GM23248 (cell line): ENCODE measurements around the gene OTOGL. TPM values are rescaled to one million over a fixed set of nuclear protein-coding genes. Genes with fewer than 3 reads are reported as not detected.

Experiments
- DNase-seq: peaks from one replicate; pipeline ENCODE4 v3.0.0-alpha.2; 2015
- H2AFZ ChIP-seq: fragments of 200-600 bp; sonication (generic); 2 replicates; pipeline ENCODE4 v1.6.1; 2016; ENCODE audit warnings: antibody characterized with exemption
- H3F3A ChIP-seq: fragments of 200-600 bp; sonication (generic); 2 replicates; pipeline ENCODE4 v1.6.1; 2016; ENCODE audit warnings: mild to moderate bottlenecking, antibody characterized with exemption, mixed run types; ENCODE audit not compliant: insufficient read depth
- H3K27ac ChIP-seq: fragments of 200-600 bp; sonication (generic); 2 replicates; pipeline ENCODE4 v1.5.1; 2016; ENCODE audit warnings: mild to moderate bottlenecking
- H3K27me3 ChIP-seq: fragments of 200-600 bp; sonication (generic); replicated peaks from 2 replicates; pipeline ENCODE4 v1.6.1; 2016; ENCODE audit warnings: mild to moderate bottlenecking; ENCODE audit not compliant: insufficient read depth
- H3K36me3 ChIP-seq: fragments of 200-600 bp; sonication (generic); 2 replicates; pipeline ENCODE4 v1.6.1; 2016; ENCODE audit warnings: low read depth, mild to moderate bottlenecking
- H3K4me1 ChIP-seq: fragments of 200-600 bp; sonication (generic); 2 replicates; pipeline ENCODE4 v1.6.1; 2016; ENCODE audit warnings: mild to moderate bottlenecking; ENCODE audit not compliant: insufficient read depth
- H3K4me2 ChIP-seq: fragments of 200-600 bp; sonication (generic); one replicate; pipeline ENCODE4 v1.6.1; 2016; ENCODE audit warnings: mild to moderate bottlenecking; ENCODE audit not compliant: unreplicated experiment
- H3K4me3 ChIP-seq: fragments of 200-600 bp; sonication (generic); 2 replicates; pipeline ENCODE4 v1.5.1; 2016; ENCODE audit warnings: mild to moderate bottlenecking
- H3K79me2 ChIP-seq: fragments of 200-600 bp; sonication (generic); 2 replicates; pipeline ENCODE4 v1.6.1; 2016; ENCODE audit warnings: mild to moderate bottlenecking; ENCODE audit not compliant: insufficient read depth
- H3K9ac ChIP-seq: fragments of 200-600 bp; sonication (generic); 2 replicates; pipeline ENCODE4 v1.6.1; 2016; ENCODE audit warnings: mild to moderate bottlenecking
- H3K9me2 ChIP-seq: fragments of 200-600 bp; sonication (generic); 2 replicates; pipeline ENCODE4 v1.6.1; 2016; ENCODE audit warnings: mixed run types, mild to moderate bottlenecking, moderate library complexity; ENCODE audit not compliant: insufficient read depth
- H3K9me3 ChIP-seq: fragments of 200-600 bp; sonication (generic); one replicate; pipeline ENCODE4 v1.6.1; 2017; ENCODE audit warnings: low read depth
- H4K20me1 ChIP-seq: fragments of 200-600 bp; sonication (generic); 2 replicates; pipeline ENCODE4 v1.6.0; 2016; ENCODE audit not compliant: insufficient read depth
- EZH2 ChIP-seq: fragments of 200-600 bp; sonication (generic); IDR thresholded peaks from 2 replicates; pipeline ENCODE4 v1.6.1; 2018; ENCODE audit warnings: antibody characterized with exemption, mild to moderate bottlenecking; ENCODE audit not compliant: insufficient read depth, poor library complexity, severe bottlenecking
- EZH2phosphoT487 ChIP-seq: fragments of 200-600 bp; sonication (generic); IDR thresholded peaks from 2 replicates; pipeline ENCODE4 v1.6.1; 2018; ENCODE audit warnings: antibody characterized with exemption, moderate library complexity, mild to moderate bottlenecking, low read depth; ENCODE audit not compliant: insufficient read depth
- WGBS, 2 experiments: methylation state at CpG; one replicate each; pipeline ENCODE4 v1.1.6; 2015 to 2017; ENCODE audit warnings: low lambda C conversion rate in 2 of 2, low coverage in 1 of 2; ENCODE audit errors: missing lambda C conversion rate in 2 of 2; 5-methylcytosine and 5-hydroxymethylcytosine counted together
- in situ Hi-C: fragments of 300-500 bp; cut with MboI; formaldehyde crosslinking; loops from 2 replicates; pipeline ENCODE4 v1.15.0; 2020
- polyA plus RNA-seq: library from polyadenylated mRNA; unstranded; fragments of >200 nt; fragmentation: Nextera tagmentation; extraction: Ambion mirVana; gene quantifications from 2 replicates; pipeline ENCODE4 v1.2.1, GENCODE V29; 2016
- total RNA-seq: library from RNA; depleted of rRNA; stranded (reverse); fragments of >200 nt; shearing (Covaris generic); gene quantifications from 2 replicates; pipeline ENCODE4 v1.2.3, GENCODE V29; 2014

The OTOGL gene
- total and polyA plus RNA-seq, 2 experiments from 2014 or later, result under 0.01 to 0.09 TPM

GRCh38 chr12:80188576-80188975 is 89.2 kb downstream of the OTOGL start:
- no peaks in the 10 kb centered on the region for H3K9me2 ChIP-seq
- H3K4me3 ChIP-seq, result no peak overlapping the region
- H4K20me1 ChIP-seq, result no peaks in the 10 kb centered on the region
- DNase-seq, result no peak
- TF ChIP-seq EZH2, result no peak
- no peak for TF ChIP-seq EZH2phosphoT487
- peak overlapping the region; percentile 60 for H3K27ac ChIP-seq
- no peaks in the 10 kb centered on the region for H3K27me3 ChIP-seq
- peaks cover 47% of the 10 kb centered on the region for H3F3A ChIP-seq
- H3K9ac ChIP-seq, result no peak overlapping the region
- H3K4me2 ChIP-seq, result peak overlapping the region; percentile 50
- H3K4me1 ChIP-seq, result peaks cover 56% of the 10 kb centered on the region
- in situ Hi-C loops, result loop anchor here (10.0 kb wide), 2 partner anchors 634 to 774 kb away; no protein-coding TSS in a partner anchor
- no peaks in the 10 kb centered on the region for H3K36me3 ChIP-seq
- no peaks in the 10 kb centered on the region for H3K9me3 ChIP-seq
- no peaks in the 10 kb centered on the region for H3K79me2 ChIP-seq
- WGBS, 2 experiments, result 45 to 50% methylated on average over 2 of the region's 2 CpGs
- no peak overlapping the region for H2AFZ ChIP-seq

GRCh38 chr12:80189241-80189640 is 89.9 kb downstream of the OTOGL start:
- H3K4me2 ChIP-seq, result peak overlapping the region; percentile 50
- in situ Hi-C loops, result loop anchor here (10.0 kb wide), 2 partner anchors 634 to 774 kb away; no protein-coding TSS in a partner anchor
- H3K27ac ChIP-seq, result peak overlapping the region; percentile 60

DNA sequence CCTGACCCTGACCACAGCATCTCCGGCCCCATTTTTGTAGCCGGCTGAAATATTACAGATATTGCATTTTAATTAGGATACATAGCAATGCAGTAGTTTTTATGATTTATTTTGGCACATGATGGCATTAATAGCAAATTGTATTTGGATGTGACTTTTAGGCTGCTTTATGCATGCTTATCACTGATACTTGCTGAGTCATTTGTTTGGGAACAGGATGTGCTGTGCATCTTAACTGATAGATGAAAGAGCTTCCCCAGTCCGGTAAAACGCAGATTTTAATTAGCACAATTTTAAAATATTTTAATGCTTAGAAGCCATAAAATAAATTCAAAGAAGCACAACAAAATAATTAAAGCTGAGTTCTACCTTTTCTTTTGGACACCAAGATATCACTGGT is 90.7 kb downstream of the OTOGL start:
- H3K9me3 ChIP-seq, result no peaks in the 10 kb centered on the region
- H3K4me1 ChIP-seq, result peaks cover 45% of the 10 kb centered on the region
- WGBS, 2 experiments, result 91 to 92% methylated on average over 4 of the region's 4 CpGs
- no peaks in the 10 kb centered on the region for H3K79me2 ChIP-seq
- no peaks in the 10 kb centered on the region for H3K36me3 ChIP-seq
- H4K20me1 ChIP-seq, result no peaks in the 10 kb centered on the region
- in situ Hi-C loops, result no loop called here
- H3K4me2 ChIP-seq, result peak overlapping the region; percentile 40
- no peak overlapping the region for H2AFZ ChIP-seq
- no peaks in the 10 kb centered on the region for H3K27me3 ChIP-seq
- H3K9me2 ChIP-seq, result no peaks in the 10 kb centered on the region
- H3K9ac ChIP-seq, result no peak overlapping the region
- H3F3A ChIP-seq, result peaks cover 38% of the 10 kb centered on the region
- DNase-seq, result no peak
- no peak overlapping the region for H3K4me3 ChIP-seq
- no peak for TF ChIP-seq EZH2phosphoT487
- TF ChIP-seq EZH2, result no peak
- H3K27ac ChIP-seq, result no peak overlapping the region

More at GRCh38 chr12:80189241-80189640, 89.9 kb downstream of the OTOGL start:
- H3K9ac ChIP-seq, result no peak overlapping the region
- no peaks in the 10 kb centered on the region for H3K9me2 ChIP-seq
- H3K9me3 ChIP-seq, result no peaks in the 10 kb centered on the region
- no peaks in the 10 kb centered on the region for H3K27me3 ChIP-seq
- peaks cover 53% of the 10 kb centered on the region for H3K4me1 ChIP-seq
- no peak for TF ChIP-seq EZH2
- H3K4me3 ChIP-seq, result no peak overlapping the region
- H2AFZ ChIP-seq, result no peak overlapping the region
- no peaks in the 10 kb centered on the region for H3K79me2 ChIP-seq
- no peaks in the 10 kb centered on the region for H3K36me3 ChIP-seq
- peak; percentile 89 for DNase-seq
- peaks cover 42% of the 10 kb centered on the region for H3F3A ChIP-seq
- no peaks in the 10 kb centered on the region for H4K20me1 ChIP-seq

DNA sequence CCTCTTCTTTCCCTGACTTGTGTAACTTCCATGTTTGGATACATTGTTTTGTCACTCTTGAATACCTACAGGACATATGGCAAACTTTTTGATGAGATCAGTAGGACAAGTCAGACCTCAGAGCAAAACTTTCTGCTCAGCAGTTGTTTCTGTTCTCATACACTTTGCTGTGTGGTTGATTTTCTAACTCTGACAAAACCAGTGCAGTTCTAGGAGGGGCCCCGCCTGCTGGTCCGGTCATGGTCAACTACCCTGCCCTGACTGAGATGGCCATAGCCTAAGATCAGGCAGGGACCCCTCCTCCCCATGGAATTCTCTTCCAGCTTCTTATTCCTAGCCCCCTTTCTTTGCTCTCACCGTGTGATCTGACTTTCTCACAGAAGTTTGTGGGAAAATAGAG is 92.8 kb downstream of the OTOGL start:
- in situ Hi-C loops, result no loop called here
- peaks cover 28% of the 10 kb centered on the region for H3F3A ChIP-seq
- H2AFZ ChIP-seq, result peak overlapping the region; percentile 51
- H3K4me1 ChIP-seq, result peaks cover 28% of the 10 kb centered on the region
- H3K4me3 ChIP-seq, result no peak overlapping the region
- DNase-seq, result no peak
- H3K79me2 ChIP-seq, result no peaks in the 10 kb centered on the region
- no peaks in the 10 kb centered on the region for H3K36me3 ChIP-seq
- no peak overlapping the region for H3K4me2 ChIP-seq
- H3K9ac ChIP-seq, result no peak overlapping the region
- WGBS, 2 experiments, result 62 to 69% methylated on average over 3 of the region's 3 CpGs
- TF ChIP-seq EZH2 (no peak), EZH2phosphoT487 (no peak)
- no peaks in the 10 kb centered on the region for H3K27me3 ChIP-seq
- no peaks in the 10 kb centered on the region for H3K9me3 ChIP-seq
- no peak overlapping the region for H3K27ac ChIP-seq
- no peaks in the 10 kb centered on the region for H4K20me1 ChIP-seq
- H3K9me2 ChIP-seq, result no peaks in the 10 kb centered on the region

DNA sequence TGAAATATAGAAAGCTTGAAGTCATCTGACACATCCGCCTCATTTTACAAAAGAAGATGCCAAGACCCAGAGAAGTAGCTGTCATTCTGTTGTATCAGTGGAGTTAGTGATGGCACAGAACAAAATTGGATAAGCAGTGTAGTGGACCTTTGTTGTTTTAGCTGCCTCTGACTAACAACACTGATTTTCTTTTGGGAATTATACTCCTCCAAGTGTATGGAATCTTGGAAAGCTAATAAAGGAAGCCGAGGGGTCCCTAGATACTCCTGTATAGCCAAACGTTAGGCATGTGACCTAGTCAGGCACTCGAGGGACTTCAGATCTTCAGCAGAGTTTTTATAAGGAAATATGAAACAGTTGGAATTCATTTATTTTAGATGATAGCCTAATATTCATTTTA is 94.5 kb downstream of the OTOGL start:
- no peak for TF ChIP-seq EZH2
- no peak for TF ChIP-seq EZH2phosphoT487
- no peak overlapping the region for H3K4me2 ChIP-seq

More for the DNA sequence above, 94.5 kb downstream of the OTOGL start:
- Histone ChIP-seq H3K79me2 (no peaks in the 10 kb centered on the region), H3K9me2 (no peaks in the 10 kb centered on the region), H3K36me3 (no peaks in the 10 kb centered on the region), H3K4me1 (peaks cover 12% of the 10 kb centered on the region), H2AFZ (peak overlapping the region; percentile 59), H3F3A (peaks cover 13% of the 10 kb centered on the region), H3K9me3 (no peaks in the 10 kb centered on the region), H3K27ac (no peak overlapping the region), H4K20me1 (no peaks in the 10 kb centered on the region), H3K27me3 (no peaks in the 10 kb centered on the region), H3K4me3 (no peak overlapping the region), H3K9ac (no peak overlapping the region)
- in situ Hi-C loops, result no loop called here
- 50 to 55% methylated on average over 4 of the region's 4 CpGs for WGBS, 2 experiments
- no peak for DNase-seq
